Large intestine (tissue), 12 donors: Measurements from ENCODE around the gene SATB2. TPM values are rescaled to one million over a fixed set of nuclear protein-coding genes. Genes with fewer than 3 reads are reported as not detected.
A peak's percentile ranks its signal among the peaks of the same experiment; 100 is the strongest.

Experiments
- DNase-seq, 2 donors: peaks; one replicate each; pipeline versions ENCODE4 v3.0.0 to v3.0.0-alpha.2; 2013
- H3K27ac ChIP-seq: one replicate; pipeline ENCODE4 v1.5.1; 2013; ENCODE audit warnings: low read length
- H3K27me3 ChIP-seq: 2 replicates; pipeline ENCODE4 v1.6.1; 2013; ENCODE audit warnings: low read length; ENCODE audit not compliant: control insufficient read depth, insufficient read depth
- H3K36me3 ChIP-seq: 2 replicates; pipeline ENCODE4 v1.6.1; 2013; ENCODE audit warnings: low read length; ENCODE audit not compliant: control insufficient read depth, insufficient read depth
- H3K4me1 ChIP-seq: one replicate; pipeline ENCODE4 v1.6.1; 2013; ENCODE audit warnings: low read length; ENCODE audit not compliant: control insufficient read depth, insufficient read depth
- H3K4me3 ChIP-seq: one replicate; pipeline ENCODE4 v1.5.1; 2013; ENCODE audit warnings: low read length
- H3K9me3 ChIP-seq: one replicate; pipeline ENCODE4 v1.6.1; 2013; ENCODE audit warnings: mild to moderate bottlenecking, low read depth, low read length, moderate library complexity; ENCODE audit not compliant: control insufficient read depth
- WGBS: methylation state at CpG from one replicate; pipeline ENCODE4 v1.1.5; 2013; ENCODE audit warnings: low lambda C conversion rate; ENCODE audit not compliant: insufficient coverage; 5-methylcytosine and 5-hydroxymethylcytosine counted together
- long read RNA-seq, 11 donors: transcript quantifications; one replicate each; lab custom pipeline, GENCODE V29; 2026
- polyA plus RNA-seq: library from polyadenylated mRNA; unstranded; fragments of 120-200 nt; gene quantifications from one replicate; pipeline ENCODE4 v1.2.1, GENCODE V29; 2013

The SATB2 gene
- 5.0 TPM for polyA plus RNA-seq
- long read RNA-seq, donor 1 = 0 reads
- long read RNA-seq, donor 2, partial matches to known transcripts = 0 of 1 reads
- long read RNA-seq, donor 2, other reads (novel, unspliced or antisense) = 0 of 1 reads
- long read RNA-seq, donor 3 = 0 reads
- long read RNA-seq, donor 4, full-length matches to known transcripts = 1 of 1 reads
- long read RNA-seq, donor 4, partial matches to known transcripts = 0 of 1 reads
- long read RNA-seq, donor 4, other reads (novel, unspliced or antisense) = 0 of 1 reads
- long read RNA-seq, donor 5, full-length matches to known transcripts = 2 of 2 reads
- long read RNA-seq, donor 5, partial matches to known transcripts = 0 of 2 reads
- long read RNA-seq, donor 5, other reads (novel, unspliced or antisense) = 0 of 2 reads
- long read RNA-seq, donor 6 = 0 reads
- long read RNA-seq, donor 7 = 0 reads
- long read RNA-seq, donor 8 = 0 reads
- long read RNA-seq, donor 9, partial matches to known transcripts = 0 of 1 reads
- long read RNA-seq, donor 9, other reads (novel, unspliced or antisense) = 0 of 1 reads
- long read RNA-seq, donor 10 = 0 reads
- long read RNA-seq, donor 11, partial matches to known transcripts = 5 of 5 reads
- long read RNA-seq, donor 11, other reads (novel, unspliced or antisense) = 0 of 5 reads

- peak in 1 of 2 donors; percentile 55 for DNase-seq
- WGBS = no CpG with 5 or more reads among the region's 61 CpGs
- H3K4me3 ChIP-seq = peak within 1 kb of the TSS; percentile 73
- H3K4me1 ChIP-seq = peaks cover 1% of the 10 kb centered on the region
- H3K27ac ChIP-seq = peak within 1 kb of the TSS; percentile 87
- peaks cover 9% of the 10 kb centered on the region for H3K9me3 ChIP-seq
- H3K36me3 ChIP-seq = no peaks in the 10 kb centered on the region
- H3K27me3 ChIP-seq = peaks cover 47% of the 10 kb centered on the region
These were observed at the start of gene SATB2 for GRCh38 chr2:199457147-199458008. Gene SATB2, minus strand, starts transcription at chr2:199457939. Its CDS starts 1,902 bp downstream, at chr2:199456037.

DNA sequence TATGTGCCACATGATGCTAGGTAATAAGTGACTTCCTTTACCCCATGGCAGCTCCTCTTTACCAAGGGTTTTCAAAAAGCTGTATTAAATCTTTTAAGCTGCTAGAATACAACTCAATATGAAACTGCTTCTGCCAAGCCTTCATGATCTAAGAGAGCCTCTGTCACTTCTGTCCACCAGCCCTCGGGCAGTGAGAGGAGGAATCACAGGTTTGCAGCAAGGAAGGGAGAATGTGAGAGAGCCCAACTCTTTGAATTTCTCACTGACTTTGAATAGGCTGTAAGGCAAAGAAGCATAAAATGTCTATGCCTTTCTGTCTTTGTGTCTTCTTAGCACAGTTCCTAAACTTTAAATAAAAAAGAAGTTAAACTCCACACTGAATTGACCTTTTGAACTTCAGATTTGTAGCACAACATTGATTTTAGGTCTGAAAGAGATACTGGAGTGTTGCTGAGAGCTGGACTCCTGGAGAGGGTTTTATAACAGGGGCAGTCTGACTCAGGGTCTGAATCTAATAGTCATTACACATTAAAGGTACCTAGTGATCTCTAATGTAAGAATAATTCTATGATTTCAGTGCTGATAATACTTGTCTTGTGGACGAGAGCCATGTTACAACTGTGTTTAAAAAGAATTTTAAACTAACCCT is 48.1 kb upstream of the SATB2 start:
- no peak for DNase-seq
- H3K27ac ChIP-seq = no peak overlapping the region
- H3K36me3 ChIP-seq = no peaks in the 10 kb centered on the region
- no peaks in the 10 kb centered on the region for H3K4me1 ChIP-seq
- WGBS = no CpG with 5 or more reads among the region's 2 CpGs
- H3K9me3 ChIP-seq = no peaks in the 10 kb centered on the region
- no peaks in the 10 kb centered on the region for H3K27me3 ChIP-seq
- no peak overlapping the region for H3K4me3 ChIP-seq

GRCh38 chr2:199503148-199503547 is 45.4 kb upstream of the SATB2 start:
- no peaks in the 10 kb centered on the region for H3K36me3 ChIP-seq
- no peak overlapping the region for H3K4me3 ChIP-seq
- H3K4me1 ChIP-seq = no peaks in the 10 kb centered on the region
- H3K27me3 ChIP-seq = no peaks in the 10 kb centered on the region
- no peak for DNase-seq
- no peak overlapping the region for H3K27ac ChIP-seq
- H3K9me3 ChIP-seq = no peaks in the 10 kb centered on the region

GRCh38 chr2:199499005-199499404 is 41.3 kb upstream of the SATB2 start:
- WGBS = 90% methylated on average over 2 of the region's 3 CpGs
- no peak overlapping the region for H3K27ac ChIP-seq
- no peaks in the 10 kb centered on the region for H3K4me1 ChIP-seq
- H3K4me3 ChIP-seq = no peak overlapping the region
- H3K36me3 ChIP-seq = no peaks in the 10 kb centered on the region
- no peaks in the 10 kb centered on the region for H3K27me3 ChIP-seq
- H3K9me3 ChIP-seq = no peaks in the 10 kb centered on the region
- no peak for DNase-seq

- Histone ChIP-seq H3K27me3 (no peaks in the 10 kb centered on the region), H3K9me3 (no peaks in the 10 kb centered on the region), H3K36me3 (no peaks in the 10 kb centered on the region), H3K4me3 (no peak overlapping the region), H3K27ac (no peak overlapping the region), H3K4me1 (no peaks in the 10 kb centered on the region)
- no CpG with 5 or more reads among the region's 4 CpGs for WGBS
- no peak for DNase-seq
These were observed 37.4 kb upstream of the SATB2 start for GRCh38 chr2:199495147-199495546.

- no peaks in the 10 kb centered on the region for H3K27me3 ChIP-seq
- no peaks in the 10 kb centered on the region for H3K36me3 ChIP-seq
- no peaks in the 10 kb centered on the region for H3K4me1 ChIP-seq
- H3K4me3 ChIP-seq = no peak overlapping the region
- DNase-seq = no peak
- no peaks in the 10 kb centered on the region for H3K9me3 ChIP-seq
- H3K27ac ChIP-seq = no peak overlapping the region
- 100% methylated on average over 3 of the region's 5 CpGs for WGBS
These were observed 32.3 kb upstream of the SATB2 start for GRCh38 chr2:199490049-199490448.

GRCh38 chr2:199488772-199489400 is 31.1 kb upstream of the SATB2 start:
- Histone ChIP-seq H3K27ac (no peak overlapping the region), H3K36me3 (no peaks in the 10 kb centered on the region), H3K4me1 (no peaks in the 10 kb centered on the region), H3K9me3 (no peaks in the 10 kb centered on the region), H3K27me3 (no peaks in the 10 kb centered on the region), H3K4me3 (no peak overlapping the region)
- DNase-seq = peak in 1 of 2 donors; percentile 33
- no CpG with 5 or more reads among the region's 6 CpGs for WGBS

GRCh38 chr2:199485732-199486335 is 28.1 kb upstream of the SATB2 start:
- H3K4me1 ChIP-seq = no peaks in the 10 kb centered on the region
- no peaks in the 10 kb centered on the region for H3K27me3 ChIP-seq
- no peaks in the 10 kb centered on the region for H3K9me3 ChIP-seq
- H3K36me3 ChIP-seq = no peaks in the 10 kb centered on the region
- WGBS = no CpG with 5 or more reads among the region's 5 CpGs
- H3K4me3 ChIP-seq = no peak overlapping the region
- DNase-seq = peak; percentile 35 to 46
- H3K27ac ChIP-seq = no peak overlapping the region

GRCh38 chr2:199484927-199485326 is 27.2 kb upstream of the SATB2 start:
- Histone ChIP-seq H3K9me3 (no peaks in the 10 kb centered on the region), H3K4me1 (no peaks in the 10 kb centered on the region), H3K4me3 (no peak overlapping the region), H3K27ac (no peak overlapping the region), H3K27me3 (no peaks in the 10 kb centered on the region), H3K36me3 (no peaks in the 10 kb centered on the region)
- WGBS = no CpG with 5 or more reads among the region's 1 CpG
- no peak for DNase-seq
